DND-41 (cell line): ENCODE results near the gene PDE3B.

Experiments used
- CTCF ChIP-seq: IDR thresholded peaks from 2 replicates; pipeline ENCODE4 v1.5.1; 2012; ENCODE audit warnings: borderline replicate concordance, low read length, moderate library complexity, mild to moderate bottlenecking; ENCODE audit not compliant: poor library complexity, severe bottlenecking; ENCODE audit errors: extremely low read depth
- EZH2 ChIP-seq: IDR thresholded peaks from 3 replicates; pipeline ENCODE4 v1.6.1; 2012; ENCODE audit warnings: borderline replicate concordance, low read depth, mild to moderate bottlenecking, moderate library complexity, low read length, inconsistent platforms; ENCODE audit not compliant: severe bottlenecking

- no peak for TF ChIP-seq CTCF
- TF ChIP-seq EZH2, result no peak
These were observed 13.2 kb downstream of the PDE3B start for GRCh38 chr11:14656536-14657457.
